Inflammatory macrophage treated with lipopolysaccharide for 1 hour (primary cell): ENCODE results near the gene BFSP1.

Source experiments
- DNase-seq, 2 donors: peaks; one replicate each; pipeline ENCODE4 v3.0.0-alpha.2; 2020 to 2022

Gene BFSP1

GRCh38 chr20:17495826-17496225 lies 35.4 kb downstream of the BFSP1 start:
- DNase-seq, result no peak

GRCh38 chr20:17494201-17494600 lies 37.0 kb downstream of the BFSP1 start:
- no peak for DNase-seq

GRCh38 chr20:17493173-17493572 lies 38.0 kb downstream of the BFSP1 start:
- DNase-seq, result no peak

GRCh38 chr20:17491488-17491887 lies 39.7 kb downstream of the BFSP1 start:
- no peak for DNase-seq

- no peak for DNase-seq
These were observed 40.1 kb downstream of the BFSP1 start for GRCh38 chr20:17491041-17491440.

GRCh38 chr20:17490501-17490900 lies 40.7 kb downstream of the BFSP1 start:
- no peak for DNase-seq

GRCh38 chr20:17488916-17489600 lies 42.1 kb downstream of the BFSP1 start:
- no peak for DNase-seq

- no peak for DNase-seq
These were observed 46.2 kb downstream of the BFSP1 start for GRCh38 chr20:17485017-17485416.

GRCh38 chr20:17482536-17482935 lies 48.6 kb downstream of the BFSP1 start:
- DNase-seq, result no peak

GRCh38 chr20:17481661-17482060 lies 49.5 kb downstream of the BFSP1 start:
- DNase-seq, result no peak

- DNase-seq, result no peak
These were observed 50.5 kb downstream of the BFSP1 start for GRCh38 chr20:17480696-17481095.

GRCh38 chr20:17479063-17479657 lies 52.0 kb downstream of the BFSP1 start:
- no peak for DNase-seq

GRCh38 chr20:17473659-17474058 lies 57.5 kb downstream of the BFSP1 start:
- DNase-seq, result no peak

- no peak for DNase-seq
These were observed 59.5 kb downstream of the BFSP1 start for GRCh38 chr20:17471606-17472187.

GRCh38 chr20:17470973-17471372 lies 60.2 kb downstream of the BFSP1 start:
- no peak for DNase-seq

GRCh38 chr20:17470521-17470920 lies 60.7 kb downstream of the BFSP1 start:
- DNase-seq, result no peak

GRCh38 chr20:17469246-17470030 lies 61.7 kb downstream of the BFSP1 start:
- no peak for DNase-seq

- no peak for DNase-seq
These were observed 62.9 kb downstream of the BFSP1 start for GRCh38 chr20:17468073-17468840.

GRCh38 chr20:17467120-17467655 lies 64.0 kb downstream of the BFSP1 start:
- DNase-seq, result no peak

GRCh38 chr20:17466641-17467040 lies 64.5 kb downstream of the BFSP1 start:
- DNase-seq, result no peak

- no peak for DNase-seq
These were observed 65.9 kb downstream of the BFSP1 start for GRCh38 chr20:17465236-17465635.

GRCh38 chr20:17463711-17464110 lies 67.5 kb downstream of the BFSP1 start:
- DNase-seq, result no peak

- DNase-seq, result no peak
These were observed 69.2 kb downstream of the BFSP1 start for GRCh38 chr20:17461941-17462340.
